Endometrial microvascular endothelial cells (primary cell): ENCODE measurements around the gene CHST15. TPM values are rescaled to one million over a fixed set of nuclear protein-coding genes. Genes with fewer than 3 reads are reported as not detected.
"Not testable (repeated sequence)": the region's sequence is repeated elsewhere in the genome, so short reads cannot be mapped to it uniquely, and the experiment has no call there.

Experiments used
- in situ Hi-C: cut with HindIII; loops from 2 replicates; pipeline ENCODE4 v1.10.0; 2017; ENCODE audit warnings: low sequenced_read_pairs, low pct_unique_long_range_greater_than_20kb; ENCODE audit errors: inconsistent ontology term
- total RNA-seq: library from RNA; depleted of rRNA; stranded (reverse); fragments of >200 nt; gene quantifications from one replicate; pipeline ENCODE4 v1.2.3, GENCODE V29; 2015; ENCODE audit errors: inconsistent ontology term

Gene CHST15
- total RNA-seq, 1 donor from 2014 or later, result 6.9 TPM

DNA sequence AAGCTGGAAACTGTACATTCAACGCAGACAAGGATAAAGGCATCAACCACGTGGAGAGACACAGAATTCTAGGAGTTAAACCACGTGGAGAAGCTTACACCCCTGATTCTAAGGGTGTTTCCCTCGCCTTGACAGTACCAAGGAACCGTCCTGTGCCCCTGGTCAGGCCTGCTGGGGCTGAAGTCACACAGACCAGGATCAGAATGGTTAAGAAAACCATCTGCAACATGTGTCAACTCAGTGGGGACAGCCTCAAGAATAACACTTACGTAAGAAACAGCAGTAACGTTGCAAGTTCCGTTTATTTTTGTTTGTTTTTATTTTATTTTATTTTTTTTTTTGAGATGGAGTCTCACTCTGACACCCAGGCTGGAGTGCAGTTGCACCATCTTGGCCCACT lies 55.6 kb downstream of the CHST15 start:
- in situ Hi-C loops, result no loop called here

DNA sequence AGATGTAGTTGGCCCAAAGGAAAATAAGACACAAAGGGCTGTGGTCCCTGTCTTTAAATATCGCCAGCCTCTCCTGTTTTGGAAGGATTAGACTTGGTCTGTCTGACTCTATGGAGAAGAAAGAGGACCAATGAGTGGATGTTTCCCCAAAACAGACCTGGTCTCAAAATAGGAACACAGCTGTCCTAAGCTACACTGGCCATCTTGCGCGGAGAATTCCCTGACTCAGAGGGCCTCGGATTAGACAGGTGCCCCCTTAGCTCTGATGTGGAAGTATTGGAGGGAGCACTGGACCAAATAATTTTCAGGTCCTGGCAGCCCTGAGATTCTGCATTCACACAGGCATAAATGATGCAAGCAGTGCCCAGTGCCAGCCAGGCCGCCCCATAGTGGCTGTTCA lies 56.1 kb downstream of the CHST15 start:
- in situ Hi-C loops, result no loop called here

DNA sequence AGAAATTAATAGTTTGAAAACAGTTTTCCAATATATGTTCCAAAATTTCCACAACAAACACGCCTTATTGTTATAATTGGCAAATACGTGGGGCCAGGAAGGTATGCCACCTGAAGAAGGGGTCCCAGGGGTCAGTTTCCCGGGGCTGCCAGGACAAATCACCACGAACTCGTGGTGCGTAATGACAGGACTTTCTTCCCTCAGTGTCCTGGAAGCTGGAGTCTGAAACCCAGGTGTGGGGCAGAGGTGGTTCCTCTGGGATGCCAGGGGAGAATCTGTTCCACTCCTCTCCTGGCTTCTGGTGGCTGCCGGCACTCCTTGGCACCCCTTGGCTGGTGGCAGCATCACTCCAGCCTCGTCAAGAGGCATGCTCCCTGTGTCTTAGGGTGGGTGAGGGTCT lies 56.7 kb downstream of the CHST15 start:
- in situ Hi-C loops, result no loop called here

DNA sequence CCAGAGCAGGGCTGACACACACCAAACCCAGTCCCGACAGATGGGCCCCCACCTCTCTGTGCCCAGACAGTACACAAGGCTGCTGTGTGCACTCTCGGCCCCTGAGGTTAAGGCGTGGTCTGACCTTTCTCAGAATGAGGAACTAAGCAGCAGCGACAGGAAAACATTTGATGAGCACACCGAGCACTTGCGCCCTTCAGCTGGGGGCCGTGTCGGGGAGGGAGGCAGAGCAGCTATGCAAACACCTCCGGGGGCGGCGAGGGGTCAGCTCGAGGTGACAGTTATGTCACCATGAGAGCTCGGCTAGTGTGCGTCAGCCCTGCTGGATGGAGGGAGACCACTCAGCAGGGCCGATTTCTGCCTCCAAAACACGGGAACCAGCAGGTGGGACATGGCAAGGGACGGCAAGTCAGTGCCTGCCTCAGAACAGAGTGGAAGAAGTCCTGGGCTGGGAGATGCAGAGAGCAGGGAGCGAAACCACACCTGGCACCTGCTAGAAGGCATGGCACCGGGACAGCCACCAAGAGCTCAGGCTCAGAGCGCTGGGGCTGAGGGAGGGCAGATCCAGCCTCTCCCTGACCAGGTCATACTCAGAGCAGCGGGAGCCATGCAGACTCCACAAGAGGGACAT lies 57.4 kb downstream of the CHST15 start:
- in situ Hi-C loops, result no loop called here

DNA sequence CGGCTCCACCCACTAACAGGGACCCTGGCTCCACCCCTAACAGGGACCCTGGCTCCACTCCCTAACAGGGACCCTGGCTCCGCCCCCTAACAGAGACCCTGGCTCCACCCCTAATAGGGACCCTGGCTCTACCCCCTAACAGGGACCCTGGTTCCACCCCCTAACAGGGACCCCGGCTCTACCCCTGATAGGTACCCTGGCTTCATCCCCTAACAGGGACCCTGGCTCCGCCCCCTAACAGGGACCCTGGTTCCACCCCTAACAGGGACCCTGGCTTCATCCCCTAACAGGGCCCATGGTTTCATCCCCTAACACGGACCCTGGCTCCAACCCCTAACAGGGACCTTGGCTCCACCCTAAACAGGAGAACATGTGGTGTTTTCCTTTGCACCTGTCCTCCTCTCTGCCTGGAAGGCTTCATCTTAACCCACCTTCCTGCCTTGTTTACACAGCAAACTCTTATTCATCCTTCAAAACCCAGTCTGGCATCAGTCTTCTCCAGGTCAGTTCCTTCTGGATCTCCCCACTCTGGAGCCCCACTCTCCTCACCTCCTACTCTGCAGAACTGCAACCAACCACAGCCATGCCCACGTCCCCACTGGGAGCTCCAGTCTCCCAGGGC lies 58.0 kb downstream of the CHST15 start:
- in situ Hi-C loops, result no loop called here

DNA sequence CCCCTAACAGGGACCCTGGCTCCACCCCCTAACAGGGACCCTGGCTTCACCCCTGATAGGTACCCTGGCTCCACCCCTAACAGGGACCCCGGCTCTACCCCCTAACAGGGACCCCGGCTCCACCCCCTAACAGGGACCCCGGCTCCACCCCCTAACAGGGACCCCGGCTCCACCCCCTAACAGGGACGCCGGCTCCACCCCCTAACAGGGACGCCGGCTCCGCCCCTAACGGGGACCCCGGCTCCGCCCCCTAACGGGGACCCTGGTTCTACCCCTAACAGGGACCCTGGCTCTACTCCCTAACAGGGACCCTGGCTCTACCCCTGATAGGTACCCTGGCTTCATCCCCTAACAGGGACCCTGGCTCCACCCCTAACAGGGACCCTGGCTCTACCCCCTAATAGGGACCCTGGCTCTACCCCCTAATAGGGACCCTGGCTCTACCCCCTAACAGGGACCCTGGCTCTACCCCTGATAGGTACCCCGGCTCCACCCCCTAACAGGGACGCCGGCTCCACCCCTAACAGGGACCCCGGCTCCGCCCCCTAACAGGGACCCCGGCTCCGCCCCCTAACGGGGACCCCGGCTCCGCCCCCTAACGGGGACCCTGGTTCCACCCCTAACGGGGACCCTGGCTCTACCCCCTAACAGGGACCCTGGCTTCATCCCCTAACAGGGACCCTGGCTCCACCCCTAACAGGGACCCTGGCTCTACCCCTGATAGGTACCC lies 58.7 kb downstream of the CHST15 start:
- in situ Hi-C loops, result not testable (repeated sequence)

DNA sequence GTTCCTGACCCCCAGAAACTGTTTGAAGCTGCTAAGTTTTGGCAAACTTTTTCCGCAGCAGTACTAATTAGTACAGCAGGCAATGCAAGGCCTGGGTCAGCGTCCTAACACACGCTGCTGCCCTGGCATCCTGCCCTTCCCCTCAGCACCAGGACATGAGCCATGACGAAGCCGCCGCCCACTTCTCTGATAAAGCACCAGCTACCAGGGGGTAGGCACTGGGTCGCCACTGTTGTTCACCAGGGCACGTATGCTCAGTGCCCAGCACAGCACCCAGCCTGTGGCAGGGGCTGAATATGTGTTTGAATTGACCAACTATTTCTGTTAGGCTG lies 59.5 kb downstream of the CHST15 start:
- in situ Hi-C loops, result no loop called here

DNA sequence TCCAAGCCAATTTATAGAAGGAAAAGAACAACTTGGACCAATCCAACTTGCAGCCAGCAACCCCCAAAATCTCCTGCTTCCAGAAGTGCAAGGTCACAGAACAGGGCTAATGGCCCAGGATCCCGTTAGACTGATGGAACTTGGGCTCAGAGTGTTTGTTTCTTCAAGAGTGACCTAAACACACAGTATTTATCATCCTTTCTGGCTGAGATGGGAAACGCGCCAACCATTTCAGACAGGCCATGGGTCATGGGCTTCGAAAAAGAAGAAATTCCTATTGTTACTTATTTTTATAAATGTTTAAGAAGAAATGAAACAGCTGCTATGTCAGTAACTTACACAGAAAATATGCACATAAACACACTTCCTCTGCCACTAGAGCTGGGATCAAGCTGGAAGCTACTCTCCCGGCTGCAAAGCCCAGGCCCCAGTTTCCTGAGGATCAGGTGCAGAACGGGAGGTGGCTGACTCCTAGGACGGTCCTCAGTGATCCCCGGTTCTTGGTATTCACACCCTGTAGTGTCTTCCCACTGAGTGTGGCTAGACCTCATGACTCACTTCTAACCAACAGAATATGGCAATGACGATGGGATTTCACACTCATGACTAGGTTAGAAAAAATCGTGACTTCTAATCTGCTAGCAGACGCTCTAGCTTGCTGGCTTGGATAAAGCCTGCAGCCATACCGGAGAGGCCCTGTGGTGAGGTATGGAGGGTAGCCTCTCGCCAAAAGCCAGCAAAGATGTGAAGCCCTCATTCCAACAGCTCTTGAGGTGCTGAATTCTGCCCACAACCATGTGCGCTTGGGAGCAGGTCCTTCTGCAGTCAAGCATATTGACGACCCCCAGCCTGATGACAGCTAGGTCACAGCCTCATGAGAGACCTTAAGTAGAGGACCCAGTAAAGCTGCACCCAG lies 60.2 kb downstream of the CHST15 start:
- in situ Hi-C loops, result no loop called here

DNA sequence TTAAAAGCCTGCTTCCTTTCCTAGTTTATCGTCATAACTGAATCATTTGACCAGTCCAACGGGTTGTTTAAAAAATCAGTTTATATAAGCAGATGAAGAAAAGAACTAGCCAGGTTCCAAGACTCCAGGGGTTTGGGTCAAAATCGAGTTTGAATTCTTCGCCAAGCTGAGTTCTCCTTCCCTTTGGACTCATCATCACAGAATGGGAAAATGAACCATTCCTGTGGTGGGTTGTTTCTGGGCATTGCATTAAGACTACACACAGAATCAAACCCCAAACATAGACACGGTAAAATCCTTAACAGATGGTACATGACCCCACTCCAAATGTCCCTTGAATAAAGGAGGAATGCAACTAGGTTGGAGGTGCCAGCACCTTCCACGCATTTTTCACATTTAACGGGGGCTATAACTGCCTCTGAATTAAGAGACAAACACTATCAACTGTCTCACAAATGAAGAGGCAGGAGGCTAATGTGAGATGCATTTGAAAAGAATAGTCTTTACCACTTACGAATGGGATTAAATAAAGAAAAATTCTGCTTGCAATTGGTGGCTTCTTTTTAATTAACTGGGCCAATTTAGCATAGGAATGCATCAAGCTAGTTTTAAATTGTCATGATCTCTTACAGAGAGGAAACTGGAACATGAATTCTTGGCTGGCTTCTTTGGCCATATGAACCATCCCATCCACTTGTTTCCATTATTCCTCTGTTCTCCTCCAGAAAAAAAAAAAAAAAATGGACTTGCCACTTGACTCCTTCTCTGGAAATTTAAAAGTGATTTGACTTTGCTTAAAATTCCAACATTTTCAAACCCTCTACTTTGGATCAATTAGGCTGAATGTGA lies 61.1 kb downstream of the CHST15 start:
- in situ Hi-C loops, result no loop called here

DNA sequence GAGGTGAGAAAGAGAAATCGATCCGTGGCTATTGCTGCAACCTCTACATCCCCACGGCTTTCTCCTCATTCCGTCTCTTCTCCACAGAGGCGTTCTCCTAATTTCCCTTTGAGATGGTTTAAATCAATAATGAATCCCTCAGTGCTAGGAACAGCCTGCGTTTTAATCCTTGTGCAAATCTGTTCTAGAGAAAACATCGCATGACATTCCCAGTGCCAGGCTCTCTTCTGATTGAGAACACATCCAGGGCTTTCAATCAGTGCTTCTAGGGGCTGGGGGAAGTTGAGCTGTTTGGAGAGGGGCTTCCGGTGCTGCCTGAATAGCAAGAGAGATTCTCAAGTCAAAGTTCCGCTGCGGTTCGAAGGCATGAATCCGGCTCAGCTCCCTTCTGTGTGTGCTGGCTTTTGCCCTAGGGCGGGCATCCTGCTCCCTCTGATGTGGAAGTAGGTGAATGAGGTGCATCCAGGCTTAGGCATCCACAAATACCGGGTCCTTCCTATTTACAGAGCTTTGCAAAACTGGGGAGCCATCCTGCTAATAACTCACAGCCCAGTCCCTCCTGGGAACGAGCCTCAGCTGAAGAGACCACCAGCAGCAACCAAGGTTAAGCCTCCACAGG lies 62.8 kb downstream of the CHST15 start:
- in situ Hi-C loops, result no loop called here

DNA sequence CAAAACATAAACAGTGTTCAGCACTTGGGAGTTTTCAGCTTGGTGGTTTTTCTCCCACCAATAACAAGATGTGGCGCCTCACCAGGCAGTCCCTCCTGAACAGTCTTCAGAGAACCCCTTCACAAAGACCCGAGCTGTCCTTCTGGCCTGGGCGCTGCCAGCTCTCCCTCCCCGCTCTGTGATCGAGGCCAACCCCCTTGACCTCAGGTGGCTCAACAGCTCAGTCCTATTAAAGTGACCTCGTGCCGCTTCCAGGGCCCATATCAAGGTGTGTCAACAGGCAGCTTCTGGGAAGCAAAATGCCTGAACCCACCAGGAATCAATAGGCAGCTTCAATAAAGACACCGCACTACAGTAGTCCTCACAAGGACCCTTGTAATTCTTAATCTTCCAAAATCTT lies 63.3 kb downstream of the CHST15 start:
- in situ Hi-C loops, result no loop called here

DNA sequence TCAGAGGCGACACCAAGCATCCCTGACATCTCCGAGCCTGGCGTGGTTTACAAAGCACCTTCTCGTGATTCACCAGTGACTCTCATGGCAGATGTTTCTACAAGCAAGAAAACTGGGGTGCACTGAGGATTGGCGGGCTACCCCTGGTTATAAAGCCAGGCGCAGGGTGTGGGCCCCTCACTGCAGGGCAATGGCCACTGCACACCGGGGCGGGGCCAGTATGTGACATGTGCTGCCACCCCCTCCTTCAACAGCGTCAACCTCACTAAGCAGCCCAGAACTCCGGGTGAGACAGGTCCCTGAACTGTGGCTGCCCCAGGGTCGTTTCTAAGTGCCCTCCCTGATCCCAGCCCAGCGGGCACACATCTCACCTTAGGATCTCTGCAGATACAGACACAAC lies 63.8 kb downstream of the CHST15 start:
- in situ Hi-C loops, result no loop called here

DNA sequence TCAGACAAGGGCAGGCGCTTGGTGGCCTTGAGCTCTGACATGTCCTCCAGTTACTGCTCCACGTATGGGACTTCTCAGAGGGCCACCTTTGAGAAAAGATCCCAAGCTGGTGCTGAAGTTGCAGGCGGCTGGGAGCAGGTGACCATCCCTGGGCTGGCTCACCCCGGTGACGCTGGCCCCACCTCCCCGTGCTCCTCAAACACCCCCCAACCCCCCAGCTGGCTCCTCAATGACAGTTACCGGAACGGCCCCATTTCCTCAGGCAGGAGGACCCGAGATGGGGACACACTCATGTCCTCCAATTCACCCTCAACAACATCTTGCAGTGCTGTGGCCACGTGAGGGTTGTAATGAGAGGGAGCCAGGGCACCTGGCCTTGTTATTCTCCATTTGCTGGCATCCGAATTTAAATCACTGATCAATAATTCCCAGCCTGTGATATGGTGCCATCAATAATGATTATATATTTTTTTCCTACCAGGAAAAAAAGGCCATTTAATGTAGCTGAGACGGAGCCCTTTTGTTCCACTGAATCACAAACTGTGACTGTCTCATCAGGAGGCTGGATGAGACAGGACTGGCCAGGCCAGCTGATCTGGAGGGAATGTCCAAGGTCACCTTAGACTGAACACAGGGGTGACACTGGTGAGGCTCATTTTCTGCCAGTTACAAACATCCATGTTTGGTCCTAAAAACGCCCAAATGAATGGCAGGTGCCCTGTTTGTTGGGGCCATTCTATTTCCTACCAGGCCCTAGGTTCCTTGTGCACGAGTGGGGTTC lies 64.5 kb downstream of the CHST15 start:
- in situ Hi-C loops, result no loop called here

DNA sequence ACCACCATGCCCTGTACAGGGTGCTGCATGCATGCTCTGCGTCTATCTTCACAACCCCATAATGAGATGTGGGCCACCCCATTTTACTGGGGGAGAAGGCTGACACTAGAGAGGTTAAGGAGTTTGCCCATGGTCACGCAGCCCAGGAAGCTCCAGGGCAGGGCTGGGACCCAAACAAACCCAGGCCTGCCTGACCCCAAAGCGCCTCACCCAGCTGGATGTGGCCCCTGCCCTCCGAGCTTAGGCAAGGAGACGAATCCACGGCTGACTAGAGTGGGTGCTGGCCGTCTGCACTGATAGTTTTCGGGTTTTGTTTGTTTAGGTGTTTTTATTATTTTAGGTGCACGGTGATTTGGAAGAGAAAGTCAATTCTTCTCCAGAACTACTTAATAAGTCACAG lies 65.7 kb downstream of the CHST15 start:
- in situ Hi-C loops, result no loop called here

DNA sequence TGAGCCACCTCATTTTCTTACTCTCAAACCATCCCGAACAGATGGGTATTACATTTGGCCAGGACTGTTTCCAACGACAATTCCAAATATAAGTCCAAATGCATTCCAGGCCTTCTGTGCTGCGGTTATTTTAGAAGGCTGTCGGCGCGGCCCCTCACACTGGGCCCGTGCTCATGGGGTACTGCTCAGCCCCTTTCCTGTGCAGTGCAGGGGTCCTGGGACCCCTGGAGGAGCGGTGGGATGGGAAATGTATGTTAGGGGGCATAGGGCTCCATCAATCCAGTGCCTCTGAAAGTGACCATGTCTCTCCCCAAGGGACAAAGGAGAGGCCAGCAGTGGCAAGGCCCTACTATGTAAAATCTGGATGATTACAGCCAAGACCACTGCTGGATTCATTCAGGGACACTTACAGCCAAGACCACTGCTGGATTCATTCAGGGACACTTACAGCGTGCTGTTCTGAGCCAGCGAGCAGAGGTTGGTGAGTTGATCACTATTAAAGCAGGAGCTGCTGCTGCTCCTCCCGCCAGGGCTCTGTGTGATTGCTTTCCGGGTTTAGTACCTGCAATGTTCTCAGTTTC lies 66.3 kb downstream of the CHST15 start:
- in situ Hi-C loops, result no loop called here

DNA sequence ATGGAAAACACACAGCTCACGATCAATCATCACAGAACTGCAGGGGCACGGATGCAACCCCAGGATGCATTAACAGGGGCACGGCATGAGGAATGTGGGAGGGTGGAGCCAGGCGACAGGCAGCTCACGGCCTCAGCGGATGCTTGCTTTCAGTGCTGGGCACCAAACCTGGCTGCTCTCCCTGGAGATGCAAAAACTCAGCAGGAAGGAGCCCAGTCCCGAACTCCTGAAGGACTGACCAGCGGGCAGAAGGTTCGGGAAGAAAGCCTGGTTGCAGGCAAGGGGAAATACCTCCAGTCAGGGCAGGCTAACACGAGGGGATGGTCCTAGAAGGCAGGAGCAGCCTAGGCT lies 66.8 kb downstream of the CHST15 start:
- in situ Hi-C loops, result no loop called here
